Right forelimb (tissue), 1 donor: Measurements from ENCODE around the gene UBE2E2.

Source experiments
- DNase-seq: peaks from one replicate; pipeline ENCODE4 v3.0.0-alpha.2; 2018

UBE2E2 gene

DNA sequence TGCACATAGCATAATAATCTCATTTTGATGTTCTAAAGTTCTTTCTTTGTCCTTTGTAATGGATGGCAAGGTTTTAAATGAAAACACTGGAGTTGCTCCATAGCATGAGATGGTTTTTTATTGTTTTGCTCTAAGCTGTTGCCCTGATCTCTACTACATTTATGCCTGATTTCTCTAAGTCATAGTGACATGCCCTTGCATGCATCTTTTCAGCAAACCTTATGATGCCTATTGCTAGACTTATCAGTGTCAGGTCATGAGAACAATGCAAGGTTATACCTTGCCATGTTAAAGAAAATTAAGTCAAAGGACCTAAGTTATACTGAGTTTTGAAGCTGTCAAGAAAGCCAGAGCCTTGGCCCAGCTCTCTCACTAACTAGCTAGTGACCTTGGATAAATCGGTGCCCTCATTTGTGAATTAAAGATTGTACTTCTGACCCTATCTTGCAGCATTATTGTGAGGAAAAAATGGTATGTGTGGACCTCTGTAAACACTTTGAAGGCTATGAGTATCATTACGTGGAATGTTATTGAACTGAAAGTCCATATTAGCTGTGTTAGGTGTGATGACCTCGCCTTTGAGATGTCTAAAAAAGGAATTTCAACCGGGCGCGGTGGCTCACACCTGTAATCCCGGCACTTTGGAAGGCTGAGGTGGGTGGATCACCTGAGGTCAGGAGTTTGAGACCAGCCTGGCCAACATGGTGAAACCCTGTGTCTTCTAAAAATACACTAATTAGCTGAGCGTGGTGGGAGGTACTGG is 346.2 kb downstream of the UBE2E2 start:
- DNase-seq, result no peak

DNA sequence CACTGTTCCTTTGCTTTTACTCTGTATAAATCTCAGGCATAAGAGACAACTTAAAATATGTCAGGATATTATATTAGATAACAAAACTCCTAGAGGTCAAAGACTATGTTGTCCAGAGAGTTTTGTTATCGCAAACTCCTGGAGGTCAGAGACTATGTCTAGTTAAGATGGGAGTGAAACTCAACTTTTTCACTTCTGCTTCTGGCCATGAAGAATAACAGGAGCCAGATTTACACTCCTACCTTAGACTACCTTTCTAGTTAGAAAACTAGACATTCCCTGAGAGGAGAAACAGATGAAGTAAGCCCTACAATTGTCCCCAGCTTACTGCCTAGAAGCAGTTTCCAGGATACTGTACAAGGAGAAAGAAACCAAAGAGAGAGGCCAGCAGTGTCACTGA is 347.3 kb downstream of the UBE2E2 start:
- no peak for DNase-seq

DNA sequence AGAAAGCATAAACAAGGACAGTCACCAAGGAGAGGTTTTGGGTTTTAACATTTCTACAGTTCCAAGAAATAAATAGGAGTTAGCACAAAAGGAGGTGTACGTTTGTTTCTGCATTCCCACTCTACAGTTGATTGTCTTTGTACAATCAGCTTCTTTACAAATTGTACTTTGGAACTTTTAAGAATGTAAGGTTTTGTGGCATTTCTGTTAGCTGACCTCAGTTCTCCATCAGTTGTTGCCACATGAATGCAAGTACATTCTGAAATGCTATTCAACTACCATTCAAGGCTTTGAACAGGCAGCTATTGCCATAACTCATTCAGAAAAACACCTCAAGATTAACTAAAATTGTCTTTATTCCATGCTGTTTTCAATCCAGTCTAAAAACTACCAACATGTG is 349.4 kb downstream of the UBE2E2 start:
- no peak for DNase-seq

DNA sequence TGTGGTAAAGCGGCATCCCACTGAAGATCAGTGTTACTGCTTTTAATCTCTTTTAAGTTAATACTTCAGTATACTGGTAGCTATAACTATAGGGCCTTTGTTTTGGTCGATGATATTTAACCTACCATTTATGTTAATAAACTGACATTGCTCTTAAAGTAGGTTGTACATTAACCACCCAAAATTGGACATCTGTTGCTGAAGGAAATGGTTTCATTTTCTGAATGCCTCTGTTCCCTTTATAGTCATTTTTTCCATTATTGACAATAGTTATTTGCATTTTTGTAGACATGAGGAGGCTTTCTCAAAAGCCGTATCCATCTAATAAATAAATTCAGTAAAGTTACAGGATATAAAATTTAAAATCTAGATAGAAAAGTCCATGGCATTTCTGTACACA is 350.2 kb downstream of the UBE2E2 start:
- DNase-seq, result no peak

DNA sequence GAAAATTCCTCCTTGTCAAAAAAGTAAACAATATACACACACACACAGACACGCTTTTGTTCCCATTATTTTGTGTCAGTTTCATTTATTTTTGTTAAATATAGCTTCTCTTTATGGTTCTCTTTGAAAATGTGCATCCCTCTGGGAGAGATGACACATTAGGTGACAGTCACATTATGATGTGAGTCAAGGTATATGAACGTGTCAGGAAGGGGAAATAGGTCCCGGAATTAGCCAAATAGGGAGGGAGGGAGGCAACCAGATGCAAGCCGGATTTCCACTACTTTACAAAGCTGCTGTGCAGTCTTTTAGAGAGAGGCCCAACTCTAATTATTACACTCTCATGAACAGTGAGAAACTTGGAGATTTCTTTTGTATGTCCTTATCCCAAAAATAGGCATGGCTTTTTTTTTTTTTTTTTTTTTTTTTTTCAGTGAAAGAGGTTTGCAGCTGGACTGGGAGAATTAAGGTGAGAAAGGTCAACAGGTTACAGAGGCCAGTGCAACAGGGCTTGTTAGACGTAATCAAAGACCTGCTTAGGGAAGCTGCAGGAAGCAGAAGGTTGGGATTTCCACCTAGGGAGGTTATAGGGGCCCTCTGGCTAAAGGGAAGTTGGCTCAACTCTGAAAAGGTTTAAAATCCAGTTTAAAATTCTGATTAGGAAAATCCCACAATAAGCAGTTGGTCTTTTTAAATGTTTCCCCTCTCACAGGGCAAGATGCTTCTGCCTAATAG is 362.1 kb downstream of the UBE2E2 start:
- no peak for DNase-seq

DNA sequence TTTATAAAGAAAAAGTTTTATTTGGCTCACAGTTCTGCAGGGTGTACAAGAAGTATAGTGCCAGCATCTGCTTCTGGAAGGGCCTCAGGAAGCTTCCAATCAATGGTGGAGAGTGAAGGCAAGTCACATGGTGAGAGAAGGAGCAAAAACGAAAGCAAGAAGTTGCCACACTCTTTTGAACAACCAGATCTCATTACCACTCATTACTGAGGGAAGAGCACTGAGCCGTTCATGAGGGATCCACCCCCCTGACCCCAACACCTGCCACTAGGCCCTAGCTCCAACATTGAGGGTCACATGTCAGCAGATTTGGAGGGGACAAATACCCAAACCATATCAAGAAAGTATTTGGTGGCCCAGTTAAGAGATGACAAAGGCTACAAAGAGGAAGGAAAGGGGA is 363.4 kb downstream of the UBE2E2 start:
- no peak for DNase-seq

DNA sequence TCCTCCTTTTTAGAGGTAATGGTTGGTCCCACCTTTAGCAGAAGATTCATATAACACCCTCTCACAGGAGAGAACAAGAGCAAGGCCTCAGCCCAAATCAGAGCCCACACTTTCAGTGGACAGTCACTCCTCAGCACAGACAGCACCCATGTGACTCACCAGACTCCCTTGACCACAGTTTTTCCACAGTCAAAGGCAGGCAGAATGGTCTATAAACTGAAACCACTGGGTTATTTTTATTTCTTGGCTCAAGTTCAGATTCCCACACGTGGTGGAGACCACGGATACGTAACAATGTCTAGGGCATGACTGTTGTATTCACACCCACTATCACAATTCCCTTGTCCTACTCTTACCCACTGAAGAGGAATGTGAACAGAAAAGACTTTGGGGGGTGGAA is 364.8 kb downstream of the UBE2E2 start:
- DNase-seq, result no peak

DNA sequence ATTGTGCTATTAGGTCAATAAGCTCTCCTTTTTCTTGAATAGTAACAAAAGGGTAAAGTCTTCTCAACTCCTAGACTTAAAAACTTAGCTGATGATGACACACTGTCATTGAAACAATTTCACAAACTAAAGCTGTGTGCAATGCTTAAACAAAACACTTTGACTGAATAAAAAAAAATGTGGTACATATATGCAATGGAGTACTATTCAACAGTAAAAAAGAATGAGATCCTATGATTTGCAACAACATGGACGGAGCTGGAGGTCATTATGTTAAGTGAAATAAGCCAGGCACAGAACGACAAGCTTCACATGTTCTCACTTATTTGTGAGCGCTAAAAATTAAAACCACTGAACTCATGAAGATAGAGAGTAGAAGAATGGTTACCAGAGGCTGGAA is 370.7 kb downstream of the UBE2E2 start:
- no peak for DNase-seq

DNA sequence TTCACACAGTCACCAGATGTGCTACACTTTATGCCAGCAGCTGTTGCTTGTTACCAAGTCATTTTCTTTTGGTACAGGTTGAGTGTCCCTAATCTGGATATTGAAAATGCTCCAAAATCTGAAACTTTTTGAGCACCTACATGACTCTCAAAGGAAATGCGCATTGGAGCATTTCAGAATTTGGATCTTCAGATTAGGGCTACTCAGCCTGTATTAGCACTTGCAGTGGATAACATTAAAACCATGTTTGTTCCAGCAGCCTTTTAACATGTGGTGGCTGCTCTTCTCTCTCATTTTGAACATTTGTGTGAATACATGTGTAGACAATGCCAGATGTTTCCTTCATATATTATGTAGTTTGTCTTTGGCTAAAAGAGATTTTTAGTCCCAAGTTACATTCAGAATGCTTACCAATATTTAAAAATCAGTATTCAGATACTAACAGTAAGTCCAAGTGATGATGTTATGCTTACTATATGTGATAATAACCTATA is 371.7 kb downstream of the UBE2E2 start:
- DNase-seq, result no peak

DNA sequence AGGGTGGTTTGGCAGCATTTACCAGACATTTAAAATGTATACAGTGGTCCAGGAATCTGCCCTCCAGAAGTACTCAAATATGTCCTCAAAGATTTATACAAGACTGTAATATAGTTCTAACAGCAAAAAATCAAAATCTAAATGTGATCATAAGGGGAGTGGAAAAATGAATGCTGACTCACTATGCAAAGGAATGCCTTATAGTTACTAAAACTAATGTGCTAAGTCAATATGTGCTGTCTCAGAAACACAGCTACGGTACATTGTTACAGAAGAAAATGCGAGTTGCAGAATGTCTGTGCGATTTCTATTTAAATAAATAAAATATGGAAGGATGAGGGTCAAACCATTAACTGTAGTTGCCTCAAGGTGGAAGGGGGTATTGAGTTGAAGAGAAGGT is 372.6 kb downstream of the UBE2E2 start:
- DNase-seq, result no peak

DNA sequence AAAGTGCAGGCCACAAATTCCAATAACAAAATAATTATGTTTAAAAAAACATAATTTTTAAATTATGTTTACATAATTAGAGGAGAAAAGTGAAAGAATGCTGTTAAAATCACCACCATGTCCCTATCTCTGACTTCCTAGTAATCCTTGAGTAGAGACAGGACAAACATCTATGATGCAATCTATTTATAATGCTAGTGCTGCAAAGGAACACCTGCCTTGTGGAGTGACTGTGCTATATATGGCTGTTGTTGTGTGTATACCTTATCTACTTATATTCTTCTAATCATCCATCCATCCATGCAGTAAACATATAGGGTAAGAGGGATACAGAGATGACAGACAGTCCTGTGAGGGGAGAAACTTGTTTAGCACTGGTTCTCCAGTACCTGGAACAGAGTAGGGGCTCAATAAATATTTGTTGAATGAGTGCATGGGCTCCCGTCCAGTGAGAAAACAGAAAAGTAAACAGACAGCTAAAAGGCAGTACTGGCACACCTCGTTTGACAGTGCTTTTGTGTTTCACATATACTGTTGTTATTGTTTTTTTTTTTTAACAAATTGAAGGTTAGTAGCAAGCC is 373.3 kb downstream of the UBE2E2 start:
- no peak for DNase-seq

DNA sequence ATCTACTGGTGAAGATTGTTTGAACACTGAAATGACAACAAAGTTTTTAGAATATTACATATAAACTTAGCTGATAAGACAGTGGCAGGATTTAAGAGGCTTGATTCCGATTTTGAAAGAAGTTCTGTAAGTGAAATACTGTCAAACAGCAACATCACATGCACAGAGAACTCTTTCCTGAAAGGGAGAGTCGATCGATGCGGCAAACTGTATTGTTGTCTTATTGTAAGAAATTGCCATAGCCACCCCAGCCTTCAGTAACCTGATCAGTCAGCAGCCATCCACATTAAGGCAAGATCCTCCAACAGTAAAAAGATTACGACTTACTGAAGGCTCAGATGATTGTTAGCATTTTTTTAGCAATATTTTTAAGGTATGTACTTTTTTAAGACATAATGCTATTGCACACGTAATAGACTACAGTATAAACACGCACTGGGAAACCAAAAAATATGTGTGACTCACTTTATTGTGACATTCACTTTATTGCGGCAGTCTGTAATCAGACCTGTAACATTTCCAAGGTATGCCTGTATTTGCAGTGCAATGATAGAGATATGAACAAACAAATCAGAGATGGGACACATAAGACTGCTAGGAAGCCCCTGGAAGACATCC is 377.1 kb downstream of the UBE2E2 start:
- DNase-seq, result no peak

DNA sequence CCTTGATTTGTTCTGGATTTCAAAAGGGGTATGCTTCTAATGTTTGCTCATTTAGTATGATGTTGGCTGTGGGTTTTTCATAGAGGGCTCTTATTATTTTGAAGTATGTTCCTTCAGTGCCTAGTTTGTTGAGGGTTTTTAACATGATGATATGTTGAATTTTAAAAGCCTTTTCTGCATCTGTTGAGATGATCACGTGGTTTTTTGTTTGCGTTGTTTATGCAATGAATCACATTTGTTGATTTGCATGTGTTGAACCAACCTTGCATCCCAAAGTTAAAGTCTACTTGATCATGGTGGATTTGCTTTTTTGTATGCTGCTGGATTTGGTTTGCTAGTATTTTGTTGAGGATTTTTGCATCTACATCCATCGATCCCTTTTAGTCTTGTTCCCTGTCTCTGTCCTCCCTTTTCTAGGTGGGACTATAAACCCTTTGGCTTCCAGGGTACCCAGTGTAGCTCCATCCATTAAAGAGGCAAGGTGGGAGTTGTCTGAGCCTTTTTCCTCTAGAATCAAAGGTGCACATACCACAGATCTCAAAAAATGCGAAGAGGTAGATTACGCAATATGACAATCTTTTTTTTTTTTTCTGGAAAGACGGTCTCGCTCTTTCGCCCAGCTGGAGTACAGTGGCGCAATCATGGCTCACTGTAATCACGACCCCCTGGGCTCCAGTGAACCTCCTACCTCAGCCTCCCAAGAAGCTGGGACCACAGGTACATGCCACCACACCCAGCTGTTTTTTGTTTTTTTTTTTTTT is 381.0 kb downstream of the UBE2E2 start:
- DNase-seq, result no peak

DNA sequence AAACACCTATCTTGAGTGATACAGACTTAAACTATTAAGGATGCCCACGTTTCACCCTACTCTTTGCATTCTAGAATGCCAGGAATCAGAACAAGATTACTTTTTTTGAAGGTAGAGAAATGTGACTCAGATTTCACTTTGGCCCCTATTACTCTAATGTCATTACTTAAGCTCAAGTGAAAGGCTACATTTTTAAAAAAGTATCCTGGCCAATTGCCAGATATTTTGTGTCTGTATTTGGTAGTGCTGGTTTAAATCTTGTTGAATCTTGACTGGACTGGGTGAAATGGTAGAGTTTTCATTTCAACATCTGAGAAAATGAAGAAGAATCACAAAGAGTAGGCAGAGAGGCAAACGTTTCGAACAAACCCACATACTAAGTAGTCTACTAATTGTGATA is 384.4 kb downstream of the UBE2E2 start:
- no peak for DNase-seq

DNA sequence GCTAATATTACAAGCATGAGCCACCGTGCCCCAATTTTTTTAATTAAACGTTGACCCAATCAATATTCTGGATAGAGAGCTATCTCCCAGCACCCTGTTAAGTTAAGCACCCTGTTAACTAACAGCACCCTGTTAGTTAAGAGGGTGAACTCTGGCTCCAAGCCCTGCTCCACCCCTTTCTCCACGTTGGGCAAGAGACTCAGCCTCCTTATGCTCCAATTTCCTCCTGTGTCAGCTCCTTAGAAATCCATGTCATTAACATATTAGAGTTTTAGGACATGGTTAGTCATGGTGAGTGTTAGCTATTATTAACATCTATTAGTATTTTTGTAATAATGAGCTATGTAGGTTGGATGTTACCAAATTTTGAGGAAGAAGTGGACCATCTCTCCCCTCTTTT is 385.4 kb downstream of the UBE2E2 start:
- DNase-seq, result no peak

DNA sequence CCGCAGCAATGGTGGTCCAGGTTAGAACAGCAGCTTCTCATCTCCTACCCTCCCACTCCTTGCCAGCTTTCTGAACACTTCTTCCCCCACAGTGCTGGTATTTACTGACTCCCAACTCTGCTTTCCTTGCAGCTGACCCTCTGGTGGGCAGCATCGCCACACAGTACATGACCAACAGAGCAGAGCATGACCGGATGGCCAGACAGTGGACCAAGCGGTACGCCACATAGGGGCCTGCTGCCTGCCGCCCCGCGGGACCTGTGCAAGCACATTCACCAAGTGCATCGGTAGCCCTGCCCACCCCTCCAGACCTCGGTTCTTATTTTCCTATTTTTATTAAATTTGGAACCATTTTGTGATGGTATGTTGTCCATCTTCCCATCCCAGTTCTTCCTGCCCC is 386.5 kb downstream of the UBE2E2 start:
- no peak for DNase-seq

DNA sequence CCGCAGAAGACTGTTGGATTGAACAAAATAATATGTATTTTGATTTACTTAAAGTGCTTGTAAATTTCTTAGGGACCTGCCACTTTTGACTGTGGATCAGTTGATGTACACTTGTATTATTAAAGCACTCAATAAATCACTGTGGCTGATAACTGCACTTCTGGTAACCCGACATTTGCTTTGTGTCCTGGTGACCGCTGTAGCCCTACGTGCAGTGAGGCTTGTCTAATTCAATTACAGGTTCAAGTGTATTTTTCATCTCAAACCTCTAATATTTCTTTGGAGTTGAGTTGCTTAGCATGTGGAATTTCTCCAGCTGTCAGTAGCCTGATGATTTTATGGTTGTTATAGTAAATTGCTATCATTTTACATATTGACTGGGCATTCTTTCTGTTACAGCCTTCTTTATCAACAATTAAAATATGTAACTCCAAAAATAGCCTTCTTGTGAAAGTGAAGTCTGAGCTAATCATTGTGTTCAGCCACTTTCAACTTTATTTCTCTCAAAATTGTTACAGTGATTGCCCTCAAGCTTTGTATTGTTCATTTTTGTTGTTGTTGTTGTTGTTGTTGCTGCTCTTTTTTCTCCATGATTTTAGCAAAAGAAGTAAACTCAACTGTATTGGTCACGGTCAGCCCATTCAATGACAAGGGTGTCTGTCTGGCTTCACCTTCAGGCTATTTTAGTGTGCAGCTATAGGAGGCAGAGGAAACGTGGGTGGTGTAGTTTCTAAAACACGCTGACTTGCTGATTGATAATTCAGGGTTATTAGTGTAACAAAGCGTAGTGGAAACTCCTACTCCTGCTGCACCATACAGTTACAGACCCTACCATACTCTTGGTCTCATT is 387.5 kb downstream of the UBE2E2 start:
- DNase-seq, result no peak

DNA sequence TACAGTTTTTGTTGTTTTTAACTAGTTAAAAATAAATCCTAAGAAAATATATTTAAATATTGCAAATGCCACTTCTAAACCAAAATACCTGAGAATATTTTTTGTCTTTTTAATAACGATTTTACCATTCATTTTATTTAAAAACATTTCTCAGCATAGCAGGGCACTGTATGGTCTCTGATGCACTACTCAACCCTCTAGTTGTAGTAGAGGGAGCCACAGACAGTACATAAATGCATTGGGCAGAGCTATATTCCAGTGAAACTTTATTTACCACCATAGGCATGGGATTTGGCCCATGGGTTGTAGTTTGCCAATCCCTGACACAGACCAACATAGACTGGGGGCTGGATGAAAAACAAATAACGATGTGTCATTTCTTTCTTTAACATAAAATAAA is 388.2 kb downstream of the UBE2E2 start:
- no peak for DNase-seq

DNA sequence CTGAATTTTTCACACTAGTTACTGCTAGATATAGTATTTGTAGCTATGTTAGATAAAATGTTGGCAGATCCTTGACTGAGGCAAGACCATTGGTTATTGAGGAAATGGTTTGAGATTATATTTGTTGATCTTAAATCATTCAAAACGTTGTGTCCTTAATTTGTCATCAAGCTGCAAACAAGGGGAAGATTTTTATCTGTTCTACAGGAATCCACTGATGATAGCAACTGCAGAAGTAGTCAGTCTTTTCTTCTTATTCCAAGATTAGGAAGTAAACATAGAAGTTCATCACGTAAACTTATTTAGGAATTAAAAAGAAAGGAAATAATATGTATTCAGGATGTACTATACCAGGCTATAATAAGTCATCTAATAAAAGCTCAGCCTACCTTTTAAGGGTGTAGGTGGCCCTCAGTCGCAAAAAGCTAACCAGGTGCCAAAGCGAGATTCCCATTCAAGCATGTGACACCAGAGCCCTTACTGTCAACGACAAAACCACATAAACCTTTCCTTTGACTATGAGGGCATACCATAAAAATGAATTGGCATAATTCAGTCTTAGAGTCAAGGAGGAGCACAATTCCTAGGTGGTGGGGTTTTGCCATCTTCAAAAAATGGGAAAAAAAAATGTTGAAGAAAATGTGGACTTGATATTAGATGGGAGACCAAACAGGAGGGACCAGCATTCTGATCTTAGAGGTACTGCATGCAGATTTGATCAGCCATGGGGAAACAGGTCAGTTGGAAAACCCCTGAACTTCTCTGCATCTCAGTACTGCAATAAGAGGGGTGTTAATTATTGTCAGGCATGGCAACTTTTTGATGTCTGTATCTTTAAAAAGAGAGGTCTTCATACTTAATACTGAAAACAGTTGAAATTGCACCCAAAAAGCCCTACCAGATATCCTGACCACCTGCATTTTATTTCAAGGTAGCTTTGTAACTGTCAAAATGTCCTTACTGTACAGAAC is 390.1 kb downstream of the UBE2E2 start:
- DNase-seq, result no peak

DNA sequence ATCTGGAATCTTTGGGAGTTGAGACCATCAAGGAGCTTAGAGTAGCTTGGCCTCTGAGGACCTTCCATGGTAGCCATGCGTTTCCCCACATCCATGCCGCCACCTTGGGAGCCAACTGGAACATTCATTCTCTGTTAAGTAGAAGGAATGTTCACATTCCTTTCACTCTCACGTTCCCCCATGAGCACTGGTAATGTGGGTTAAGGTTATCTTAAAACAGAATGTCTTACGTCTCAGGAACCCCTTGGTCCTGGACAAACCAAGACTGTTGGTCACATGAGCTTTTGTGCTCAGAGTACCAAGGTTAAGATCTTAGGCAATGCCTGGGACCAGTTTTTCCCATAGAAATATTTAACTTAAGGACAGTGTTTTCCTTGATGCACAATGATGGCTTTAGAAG is 390.9 kb downstream of the UBE2E2 start:
- DNase-seq, result no peak
